ENCODE data around the gene GMPR2.
"Not testable (repeated sequence)": the region's sequence is repeated elsewhere in the genome, so short reads cannot be mapped to it uniquely, and the experiment has no call there.

The GMPR2 gene

GRCh38 chr14:24232645-24233537 lies at the start of gene GMPR2:
GMPR2 (plus strand) TSS chr14:24232929; CDS start chr14:24233254, 325 bp downstream.
- peak; percentile 18 for DNase-seq

DNA sequence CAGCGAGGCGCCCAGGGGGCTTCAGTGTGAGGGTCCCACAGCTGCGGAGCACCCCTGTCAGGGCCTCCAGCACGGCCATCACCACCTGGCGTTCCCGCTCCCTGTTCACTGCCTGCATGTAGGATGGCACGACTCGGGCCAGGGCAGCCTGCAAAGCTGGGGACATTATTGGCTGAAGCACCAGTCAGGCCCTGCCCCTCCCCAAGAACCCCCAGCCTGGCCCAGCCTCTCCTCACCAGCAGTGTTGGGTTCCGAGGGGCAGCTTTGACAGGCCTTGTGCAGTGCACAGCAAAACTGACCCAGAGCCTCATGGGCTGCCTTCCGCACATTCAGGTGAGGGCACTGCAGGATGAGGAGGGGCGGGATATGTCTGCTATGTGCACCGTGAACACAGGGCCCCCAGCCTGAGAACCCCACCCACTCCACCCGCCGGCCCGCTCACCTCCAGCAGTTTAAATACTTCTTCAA lies 49.7 kb upstream of the GMPR2 start:
- DNase-seq: no peak

DNA sequence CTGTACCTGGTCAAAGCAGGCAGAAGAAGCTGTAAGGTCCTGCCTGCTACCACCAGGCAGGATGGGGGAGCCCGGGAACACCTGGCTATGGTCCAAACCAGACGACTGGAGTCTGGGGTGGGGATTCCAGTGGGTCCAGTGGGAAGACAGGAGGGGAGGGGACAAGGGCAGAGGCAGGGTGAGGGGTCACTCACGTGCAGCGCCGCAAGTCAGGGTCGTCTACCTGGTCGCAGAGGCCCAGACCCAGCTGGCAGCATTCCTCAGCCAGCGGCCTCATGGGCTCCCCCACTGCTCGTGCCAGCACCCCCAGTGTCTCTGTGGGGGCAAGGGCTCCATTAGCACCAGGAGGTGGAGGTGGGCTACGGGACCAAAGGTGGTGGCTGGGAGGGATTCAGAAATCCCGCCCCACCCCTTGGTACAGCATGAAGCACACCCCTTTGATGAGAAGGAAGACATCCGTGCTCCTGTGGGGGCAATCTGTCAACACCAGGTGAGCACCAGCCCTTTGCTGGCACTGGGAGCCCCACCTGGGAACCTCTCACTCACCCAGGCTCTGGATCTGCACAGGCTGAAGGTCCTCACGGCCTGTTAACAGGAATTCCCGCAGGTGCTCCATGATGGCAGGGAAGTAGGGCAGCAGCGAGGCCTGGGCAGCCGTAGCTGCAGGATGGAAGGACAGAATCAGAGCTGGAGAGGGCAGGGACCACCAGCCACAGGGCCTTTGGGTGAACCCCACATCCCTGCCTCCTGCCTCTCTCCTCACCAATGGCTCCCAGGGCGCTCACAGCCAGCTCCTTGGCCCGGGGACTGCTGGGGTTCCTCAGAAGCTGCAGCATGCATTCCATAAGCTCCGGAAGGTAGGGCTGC lies 48.4 kb upstream of the GMPR2 start:
- no peak for DNase-seq

DNA sequence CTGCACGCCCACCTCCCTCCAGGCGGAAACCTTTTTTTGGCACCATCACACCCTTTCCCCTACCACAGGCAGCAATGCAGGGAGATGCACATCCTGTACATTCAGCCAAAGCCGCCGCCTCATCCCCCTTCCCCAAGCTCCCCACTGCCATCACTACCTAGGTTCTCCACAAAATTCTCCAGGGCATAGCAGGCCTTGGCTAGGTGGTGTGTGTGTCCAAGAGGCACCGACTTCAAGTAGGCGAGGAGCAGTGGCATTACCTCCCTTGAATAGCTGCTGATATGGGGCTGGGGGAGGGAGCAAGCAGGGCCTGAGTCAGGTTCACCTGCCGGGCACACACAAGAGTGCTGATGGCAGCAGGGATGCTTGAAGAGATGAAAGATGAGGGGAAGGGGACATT lies 47.7 kb upstream of the GMPR2 start:
- no peak for DNase-seq

DNA sequence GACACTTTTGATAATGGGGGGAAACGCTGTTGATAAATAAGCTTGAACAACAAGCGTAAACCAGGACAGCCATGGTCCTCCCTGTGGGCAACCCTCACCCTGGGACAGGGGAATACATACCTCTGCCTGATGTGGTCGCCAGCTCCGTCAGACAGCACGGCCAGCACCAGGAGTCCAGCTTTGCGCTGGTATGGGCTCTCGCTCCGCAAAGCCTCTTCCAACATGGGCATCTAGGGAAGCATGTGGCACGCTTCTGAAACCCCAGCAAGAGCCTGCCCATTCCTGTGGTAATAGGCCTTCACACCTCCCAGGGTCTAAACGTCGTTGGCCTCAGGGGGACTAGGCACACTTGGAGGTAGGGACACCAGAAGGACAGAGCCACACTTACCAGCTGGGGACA lies 47.0 kb upstream of the GMPR2 start:
- no peak for DNase-seq

GRCh38 chr14:24186831-24187538 lies 45.7 kb upstream of the GMPR2 start:
- DNase-seq: no peak

GRCh38 chr14:24187539-24187915 lies 45.2 kb upstream of the GMPR2 start:
- DNase-seq: no peak

GRCh38 chr14:24188251-24189058 lies 44.3 kb upstream of the GMPR2 start, which contains the start of gene IPO4:
IPO4 (minus strand) TSS chr14:24188816; CDS start chr14:24188787, 29 bp downstream.
- DNase-seq: peak; percentile 98

DNA sequence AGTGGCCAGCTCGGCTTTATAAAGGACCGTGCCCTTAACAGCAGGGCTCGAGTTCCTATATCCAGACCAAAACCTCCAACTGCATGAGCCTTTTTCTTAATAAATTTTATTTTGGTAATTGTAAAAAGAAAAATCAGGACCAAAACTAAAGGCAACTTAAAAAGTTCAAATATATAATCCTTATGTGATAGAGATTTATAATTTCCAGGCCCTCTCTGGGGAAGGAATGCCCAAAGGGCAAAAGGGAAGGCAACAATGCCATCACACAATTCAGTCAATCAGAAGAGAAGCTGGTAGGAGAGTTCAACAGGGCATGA lies 43.7 kb upstream of the GMPR2 start:
- DNase-seq: no peak

- DNase-seq: no peak
These were observed 43.3 kb upstream of the GMPR2 start for GRCh38 chr14:24189460-24189859.

DNA sequence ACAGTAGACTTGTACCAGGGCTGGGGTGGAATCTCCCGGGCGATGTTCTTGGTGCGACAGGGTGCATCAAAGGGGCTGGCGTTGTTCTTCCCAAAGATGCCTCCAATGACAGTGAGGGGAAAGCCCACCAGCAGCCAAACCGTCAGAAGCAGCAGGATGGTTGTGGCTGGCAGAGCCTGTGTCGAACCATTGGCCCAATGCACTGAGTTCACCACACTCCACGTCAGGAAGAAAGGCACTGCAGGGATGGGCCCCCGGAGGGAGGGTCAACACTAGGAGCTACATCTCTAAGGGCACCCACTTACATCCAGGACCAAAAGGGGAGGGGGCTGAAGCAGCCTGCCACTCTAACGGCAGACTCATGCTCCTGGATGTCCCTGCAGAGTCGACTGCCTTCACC lies 42.3 kb upstream of the GMPR2 start:
- no peak for DNase-seq

- DNase-seq: no peak
These were observed 39.8 kb upstream of the GMPR2 start for GRCh38 chr14:24192933-24193332.

DNA sequence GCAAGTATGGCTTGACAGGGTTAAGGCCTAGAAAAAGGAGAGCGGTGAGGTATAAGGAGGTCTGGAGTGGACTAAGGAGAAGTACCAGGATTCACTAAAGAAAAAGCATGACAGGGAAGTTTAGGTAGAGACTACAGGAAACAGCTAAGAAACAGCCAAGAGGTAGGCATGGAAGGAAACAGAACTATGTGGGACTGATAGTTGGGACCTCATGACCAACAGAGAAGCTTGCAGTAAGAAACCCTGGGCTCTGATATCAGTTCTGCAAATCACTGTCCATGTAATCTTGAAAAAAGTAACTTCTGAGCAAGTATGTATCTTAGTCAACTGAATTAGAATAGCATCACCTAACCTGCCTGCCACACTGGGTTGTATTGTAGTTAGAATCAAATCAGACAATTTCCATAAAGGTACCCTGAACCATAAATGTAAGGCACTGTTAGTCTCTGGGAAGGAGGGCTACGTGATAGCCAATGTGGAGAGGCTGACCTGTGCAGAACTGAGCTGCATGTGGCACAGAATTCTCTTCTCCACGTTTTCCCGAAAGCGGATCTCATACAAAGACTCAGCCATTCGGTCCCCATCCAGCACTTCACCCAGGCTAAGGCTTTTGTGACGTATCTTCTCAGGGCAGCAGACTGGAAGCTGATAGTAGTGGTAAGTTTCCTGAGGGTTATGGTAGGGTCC lies 38.4 kb upstream of the GMPR2 start:
- DNase-seq: no peak

DNA sequence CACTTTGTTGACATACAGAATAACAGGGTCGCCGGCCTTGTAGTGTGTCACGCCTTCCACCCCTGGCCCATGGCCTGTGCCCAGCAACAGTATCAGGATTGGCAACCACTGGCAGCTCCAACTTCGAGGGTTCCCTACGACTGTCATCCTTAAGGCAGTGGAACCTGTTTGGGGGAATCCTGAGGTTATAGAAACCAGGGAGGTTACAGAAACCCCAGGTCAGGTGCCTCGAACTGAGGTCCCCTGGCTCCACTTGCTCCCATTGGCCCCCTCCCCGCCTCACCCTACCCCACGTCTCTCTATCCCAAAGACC lies 37.9 kb upstream of the GMPR2 start:
- DNase-seq: no peak

DNA sequence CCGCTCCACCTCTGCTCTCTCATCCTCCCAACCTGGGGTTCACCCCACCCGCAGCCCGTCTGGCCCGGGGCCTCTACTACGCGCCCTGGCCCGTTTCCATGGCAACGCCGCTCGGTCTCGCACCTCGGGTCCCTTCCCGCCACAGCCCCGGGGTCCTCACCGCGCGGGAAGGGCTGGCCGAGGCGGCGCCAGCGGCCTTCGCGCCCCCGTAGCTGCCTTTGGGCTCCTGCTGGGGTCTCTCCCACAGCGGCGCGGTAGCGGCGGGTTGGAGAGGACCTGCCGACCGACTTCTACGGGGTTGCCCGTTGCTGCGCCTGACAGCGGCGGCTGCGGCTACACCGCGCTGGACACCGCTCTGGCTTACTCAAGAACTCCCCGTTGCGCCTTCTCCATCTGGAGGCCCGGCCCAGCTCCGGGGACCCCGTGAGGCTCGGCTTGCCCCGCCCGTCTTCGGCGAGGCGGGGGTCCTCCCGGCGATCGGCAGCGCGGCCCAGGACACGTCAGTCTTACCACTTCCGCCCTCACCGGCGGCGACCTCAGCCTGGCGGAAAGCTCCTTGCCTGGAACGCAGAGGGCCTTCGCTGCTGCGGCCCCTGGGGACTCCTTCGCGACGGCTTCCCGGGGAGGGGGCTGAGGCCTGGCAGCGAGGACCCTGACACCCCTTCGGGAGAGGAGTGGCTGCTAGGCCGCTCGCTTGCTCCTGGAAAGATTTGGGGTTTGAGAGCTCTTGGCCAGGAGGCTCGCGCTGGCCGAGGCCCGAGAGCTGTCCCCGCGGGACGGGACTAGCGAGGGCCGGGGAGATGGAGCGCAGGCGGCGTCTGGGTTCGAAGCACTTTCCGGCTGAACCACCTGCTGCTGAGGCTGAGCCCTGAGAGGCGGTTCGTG lies 37.3 kb upstream of the GMPR2 start, which contains the start of gene TM9SF1:
Gene TM9SF1, minus strand, starts transcription at position 256 of the 885 bp plus-strand sequence. CDS start 422 bp downstream, outside the sequence.
- peak; percentile 92 for DNase-seq

- no peak for DNase-seq
These were observed 36.4 kb upstream of the GMPR2 start for GRCh38 chr14:24196071-24197055.

DNA sequence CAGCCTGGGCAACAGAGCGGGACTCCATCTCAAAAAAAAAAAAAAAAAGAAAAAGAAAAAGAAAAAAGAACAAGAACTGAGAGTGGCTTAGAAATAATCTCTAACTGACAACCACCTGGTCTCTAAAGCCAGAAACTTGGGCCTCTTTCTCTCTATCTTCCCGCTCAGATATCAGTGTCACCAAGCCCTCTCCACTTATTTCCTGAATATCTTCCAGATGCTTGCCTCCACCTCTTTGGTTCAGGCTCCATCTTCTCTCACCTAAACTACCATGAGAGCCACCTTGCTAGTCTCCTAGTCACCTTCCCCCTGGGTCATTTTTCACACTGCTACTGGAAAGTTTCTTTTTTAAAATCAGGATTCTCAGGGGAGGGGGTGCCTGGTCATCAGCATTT lies 35.7 kb upstream of the GMPR2 start:
- DNase-seq: no peak

DNA sequence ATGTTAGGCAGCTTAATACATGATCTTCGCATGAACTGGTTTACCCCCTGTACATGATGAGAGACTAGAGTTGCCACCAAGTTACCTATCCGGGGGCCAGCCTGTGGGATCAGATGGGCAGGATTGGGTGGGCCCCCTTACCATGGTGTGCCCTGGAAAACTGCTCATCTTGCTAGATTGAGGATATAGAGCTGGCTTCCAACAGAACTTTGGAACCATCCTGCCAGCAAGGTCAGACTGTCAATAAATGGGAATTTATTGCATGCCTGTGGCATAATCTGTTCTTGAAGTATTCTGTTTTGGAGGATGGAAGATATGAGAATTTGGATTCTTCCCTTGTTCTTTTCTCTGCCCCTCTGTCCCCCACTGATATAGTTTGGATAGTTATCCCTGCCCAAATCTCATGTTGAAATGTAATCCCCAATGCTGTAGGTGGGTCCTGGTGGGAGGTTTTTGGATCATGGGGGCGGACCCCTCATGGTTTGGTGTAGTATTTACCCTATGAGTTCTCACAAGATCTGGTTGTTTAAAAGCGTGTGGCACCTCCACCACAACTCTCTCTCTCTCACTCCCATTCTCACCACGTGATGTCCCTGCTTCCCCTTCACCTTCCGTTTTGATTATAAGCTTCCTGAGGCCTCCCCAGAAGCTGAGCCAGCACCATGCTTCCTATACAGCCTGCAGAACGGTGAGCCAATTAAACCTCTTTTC lies 33.8 kb upstream of the GMPR2 start:
- DNase-seq: no peak

GRCh38 chr14:24202538-24202937 lies 30.2 kb upstream of the GMPR2 start:
- not testable (repeated sequence) for DNase-seq
